GM21619 (cell line): Measurements from ENCODE around the gene RNF130.

Experiments used
- ATAC-seq: cut with Tn5 transposase; IDR thresholded peaks from one replicate; pipeline ENCODE4 v1.9.1; 2021; ENCODE audit not compliant: unreplicated experiment

The RNF130 gene

GRCh38 chr5:180086816-180087399 is 15.3 kb upstream of the RNF130 start:
- ATAC-seq: no peak

GRCh38 chr5:180085837-180086236 is 14.3 kb upstream of the RNF130 start:
- ATAC-seq: no peak

GRCh38 chr5:180084638-180085561 is 13.3 kb upstream of the RNF130 start:
- ATAC-seq: no peak

- ATAC-seq: no peak
These were observed 12.0 kb upstream of the RNF130 start for GRCh38 chr5:180083529-180084060.

GRCh38 chr5:180082633-180083420 is 11.3 kb upstream of the RNF130 start:
- no peak for ATAC-seq

GRCh38 chr5:180081481-180081880 is 9.9 kb upstream of the RNF130 start:
- ATAC-seq: no peak

- no peak for ATAC-seq
These were observed 9.1 kb upstream of the RNF130 start for GRCh38 chr5:180080486-180081280.

GRCh38 chr5:180079702-180080466 is 8.3 kb upstream of the RNF130 start:
- no peak for ATAC-seq

- no peak for ATAC-seq
These were observed 6.8 kb upstream of the RNF130 start for GRCh38 chr5:180078348-180078747.

GRCh38 chr5:180077594-180078284 is 6.2 kb upstream of the RNF130 start:
- no peak for ATAC-seq

- no peak for ATAC-seq
These were observed 4.1 kb upstream of the RNF130 start for GRCh38 chr5:180075703-180076102.

GRCh38 chr5:180074462-180074861 is 2.9 kb upstream of the RNF130 start:
- ATAC-seq: no peak

- no peak for ATAC-seq
These were observed 997 bp upstream of the RNF130 start for GRCh38 chr5:180072556-180072955.

- ATAC-seq: no peak
These were observed 643 bp upstream of the RNF130 start for GRCh38 chr5:180072256-180072548.

- peak; percentile 32 for ATAC-seq
These were observed 616 bp downstream of the RNF130 start for GRCh38 chr5:180070756-180071530.

GRCh38 chr5:180069589-180070247 is 1.8 kb downstream of the RNF130 start:
- no peak for ATAC-seq

GRCh38 chr5:180068519-180069090 is 3.0 kb downstream of the RNF130 start:
- no peak for ATAC-seq

GRCh38 chr5:180067986-180068385 is 3.6 kb downstream of the RNF130 start:
- no peak for ATAC-seq
